Fibroblast of skin of left quadriceps (primary cell): ENCODE measurements around the gene RAB8B.
"Not testable (repeated sequence)": the region's sequence is repeated elsewhere in the genome, so short reads cannot be mapped to it uniquely, and the experiment has no call there.

ENCODE experiments used
- DNase-seq, 2 experiments: peaks; one replicate each; pipeline ENCODE4 v3.0.0-alpha.2; 2013; ENCODE audit warnings: low read depth in 2 of 2

RAB8B gene

GRCh38 chr15:63208824-63209223 is 19.4 kb downstream of the RAB8B start:
- DNase-seq = not testable (repeated sequence)

- DNase-seq = peak; percentile 54 to 61
Observed at GRCh38 chr15:63210151-63211091, 21.0 kb downstream of the RAB8B start.

- no peak for DNase-seq
Observed at GRCh38 chr15:63211092-63211490, 21.7 kb downstream of the RAB8B start.

GRCh38 chr15:63211549-63211948 is 22.1 kb downstream of the RAB8B start:
- DNase-seq = no peak

GRCh38 chr15:63212050-63213004 is 22.9 kb downstream of the RAB8B start:
- DNase-seq = peak; percentile 95

GRCh38 chr15:63218100-63218808 is 28.8 kb downstream of the RAB8B start:
- no peak for DNase-seq

GRCh38 chr15:63219196-63219710 is 29.8 kb downstream of the RAB8B start:
- no peak for DNase-seq

GRCh38 chr15:63221346-63221745 is 31.9 kb downstream of the RAB8B start:
- DNase-seq = no peak

GRCh38 chr15:63223463-63223862 is 34.1 kb downstream of the RAB8B start:
- DNase-seq = no peak

- DNase-seq = no peak
Observed at GRCh38 chr15:63225381-63225780, 36.0 kb downstream of the RAB8B start.

GRCh38 chr15:63226155-63226883 is 36.9 kb downstream of the RAB8B start:
- no peak for DNase-seq

GRCh38 chr15:63226966-63227401 is 37.6 kb downstream of the RAB8B start:
- no peak for DNase-seq

- DNase-seq = no peak
Observed at GRCh38 chr15:63227689-63228088, 38.3 kb downstream of the RAB8B start.

- DNase-seq = no peak
Observed at GRCh38 chr15:63231206-63231605, 41.8 kb downstream of the RAB8B start.

- DNase-seq = no peak
Observed at GRCh38 chr15:63231706-63232105, 42.3 kb downstream of the RAB8B start.

GRCh38 chr15:63232405-63232804 is 43.0 kb downstream of the RAB8B start:
- DNase-seq = no peak

GRCh38 chr15:63232943-63233342 is 43.5 kb downstream of the RAB8B start:
- DNase-seq = no peak

- no peak for DNase-seq
Observed at GRCh38 chr15:63233667-63234423, 44.4 kb downstream of the RAB8B start.

GRCh38 chr15:63234451-63234870 is 45.1 kb downstream of the RAB8B start:
- DNase-seq = no peak

GRCh38 chr15:63236272-63236671 is 46.9 kb downstream of the RAB8B start:
- DNase-seq = peak; percentile 82 to 83
